Measurements from ENCODE around the gene MT1HL1.

GRCh38 chr1:236979149-236979900, 24.9 kb downstream of the MT1HL1 start:
- no peak for TF ChIP-seq POLR2A (IDR thresholded peaks at IDR 0.05)
- no peak for TF ChIP-seq CTCF (IDR thresholded peaks at IDR 0.05)
- no peak for TF ChIP-seq EP300 (IDR thresholded peaks at IDR 0.05)
- TF ChIP-seq POLR2AphosphoS5 (IDR thresholded peaks at IDR 0.05): no peak

Data from suprapubic skin (tissue), 4 donors.